CD4-positive, alpha-beta T cell (primary cell): ENCODE data around the gene ESYT1. TPM values are rescaled to one million over a fixed set of nuclear protein-coding genes. Genes with fewer than 3 reads are reported as not detected.

Source experiments
- ATAC-seq: fragments of 200-7000 bp; cut with Tn5 transposase; one replicate; pipeline ENCODE4 v1.10.0; 2022; ENCODE audit warnings: mild to moderate bottlenecking; ENCODE audit not compliant: poor library complexity
- CTCF ChIA-PET: fragments of 350-600 bp; sonication (Branson Sonifier 250); formaldehyde crosslinking; loops from one replicate; lab custom pipeline; 2021; ENCODE audit warnings: antibody characterized with exemption, inconsistent platforms; lab: Charles Lee
- POLR2A ChIA-PET: fragments of 350-600 bp; sonication (Branson Sonifier 250); formaldehyde crosslinking; loops from one replicate; lab custom pipeline; 2021; ENCODE audit warnings: antibody characterized with exemption, inconsistent platforms; lab: Charles Lee
- DNase-seq, 14 experiments: peaks; one replicate each; pipeline ENCODE4 v3.0.0-alpha.2; 2013 to 2020; ENCODE audit warnings: mixed read lengths in 2 of 14
- H3K27ac ChIP-seq, 2 donors: one replicate each; pipeline versions ENCODE4 v1.5.1 to v1.7.0; 2013; ENCODE audit warnings: low read length in 2 of 2, low read depth in 1 of 2, mild to moderate bottlenecking in 1 of 2
- H3K27me3 ChIP-seq, 2 experiments: 1 replicate in 1 of 2; 2 replicates in 1 of 2; pipeline versions ENCODE4 v1.6.1 to v1.7.0; 2013; ENCODE audit warnings: low read length in 2 of 2, control low read depth in 1 of 2, mild to moderate bottlenecking in 1 of 2, moderate library complexity in 1 of 2; ENCODE audit not compliant: insufficient read depth in 2 of 2, control insufficient read depth in 1 of 2
- H3K36me3 ChIP-seq: one replicate; pipeline ENCODE4 v1.6.1; 2013; ENCODE audit warnings: low read length, control low read depth; ENCODE audit not compliant: insufficient read depth
- H3K4me1 ChIP-seq: one replicate; pipeline ENCODE4 v1.6.1; 2013; ENCODE audit warnings: low read length, control low read depth; ENCODE audit not compliant: insufficient read depth
- H3K4me3 ChIP-seq: one replicate; pipeline ENCODE4 v1.5.1; 2013; ENCODE audit warnings: mild to moderate bottlenecking, low read length, moderate library complexity
- H3K9me3 ChIP-seq, 2 experiments: 1 replicate in 1 of 2; 2 replicates in 1 of 2; pipeline versions ENCODE4 v1.6.1 to v1.7.0; 2013; ENCODE audit warnings: low read length in 2 of 2, mild to moderate bottlenecking in 2 of 2, control low read depth in 1 of 2, moderate library complexity in 1 of 2; ENCODE audit not compliant: control insufficient read depth in 1 of 2, insufficient read depth in 1 of 2
- H3K27ac Mint-ChIP-seq: one replicate; pipeline ENCODE4 v1.8.0; 2020; ENCODE audit warnings: mixed read lengths
- H3K27me3 Mint-ChIP-seq: one replicate; pipeline ENCODE4 v1.8.0; 2021; ENCODE audit warnings: mixed read lengths
- H3K36me3 Mint-ChIP-seq: one replicate; pipeline ENCODE4 v1.8.0; 2021; ENCODE audit warnings: low read depth, mixed read lengths
- H3K4me1 Mint-ChIP-seq: one replicate; pipeline ENCODE4 v1.8.0; 2021; ENCODE audit warnings: low read depth, mixed read lengths
- H3K4me3 Mint-ChIP-seq: one replicate; pipeline ENCODE4 v1.8.0; 2020; ENCODE audit warnings: mild to moderate bottlenecking, mixed read lengths
- H3K9me3 Mint-ChIP-seq: one replicate; pipeline ENCODE4 v1.8.0; 2020; ENCODE audit warnings: mixed read lengths
- CTCF ChIP-seq: fragments of 200-600 bp; IDR thresholded peaks from one replicate; pipeline ENCODE4 v1.8.0; 2022; ENCODE audit warnings: antibody characterized with exemption, mild to moderate bottlenecking
- intact Hi-C, 2 experiments: fragments of 100-400 bp; cut with DNase I in 1 of 2; cut with micrococcal nuclease in 1 of 2; formaldehyde crosslinking; loops; one replicate each; pipeline versions ENCODE4 v1.15.1 to v1.9.0; 2023 to 2025; cut with DNase I, micrococcal nuclease
- total RNA-seq, 174 experiments: library from RNA in 2 of 174; stranded (reverse) in 2 of 174; gene quantifications; one replicate each; pipeline ENCODE4 v1.2.3 and lab custom pipeline; 2021 to 2026

ESYT1 gene
- total RNA-seq, 2 experiments from 2014 or later = 88.5 to 90.3 TPM

DNA sequence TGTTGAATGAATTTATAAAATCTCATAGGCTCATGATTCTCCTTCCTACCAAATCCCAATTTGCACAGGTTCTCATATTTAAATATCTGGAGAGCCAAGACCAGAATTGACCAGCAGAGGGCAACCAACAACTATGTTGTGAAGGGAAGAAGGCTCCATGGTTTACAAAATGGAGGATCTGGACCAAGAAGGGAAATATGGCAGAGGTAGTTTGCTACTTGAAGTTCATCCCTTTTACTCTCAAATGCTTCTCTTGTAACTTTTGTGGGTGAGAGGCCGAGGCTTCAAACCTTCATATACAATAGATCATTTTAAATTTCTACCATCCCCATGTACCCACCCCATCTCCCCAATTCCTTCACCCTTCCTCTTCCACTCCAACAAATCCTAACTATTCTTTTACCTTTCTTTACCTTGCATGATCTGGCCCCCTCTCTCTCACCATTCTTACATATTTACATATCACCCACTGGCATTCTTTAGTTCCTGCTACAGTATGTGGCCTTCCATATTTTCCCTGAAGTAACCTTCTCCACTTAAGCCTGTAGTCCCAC lies 65.0 kb downstream of the ESYT1 start:
- H3K4me1 ChIP-seq = peaks cover 22% of the 10 kb centered on the region
- H3K9me3 ChIP-seq = no peaks in the 10 kb centered on the region
- intact Hi-C loops = loop anchor here (1.0 to 2.0 kb wide), 6 partner anchors 31 to 310 kb away; partner anchors contain the start of genes ANKRD52 (in 1 of the 2) and NABP2 (in 1 of the 2)
- CTCF ChIA-PET = interaction anchor here (0.7 to 2.7 kb wide), 2 partner anchors 30 to 269 kb away, joined by 3 to 8 read pairs; partner anchors contain the start of gene RNF41
- no peaks in the 10 kb centered on the region for H3K9me3 Mint-ChIP-seq
- peak; percentile 74 for TF ChIP-seq CTCF
- H3K4me3 ChIP-seq = no peak overlapping the region
- DNase-seq = peak; percentile 47 to 88 (median 64)
- H3K36me3 ChIP-seq = no peaks in the 10 kb centered on the region
- no peak for ATAC-seq
- no peak overlapping the region for H3K27ac ChIP-seq
- POLR2A ChIA-PET = interaction anchor here (1.6 kb wide), 1 partner anchor 29 kb away, joined by 4 read pairs; the partner anchor contains the start of gene RNF41
- peaks cover 34% of the 10 kb centered on the region for H3K4me1 Mint-ChIP-seq
- H3K27ac Mint-ChIP-seq = peak overlapping the region; percentile 76
- H3K27me3 ChIP-seq = no peaks in the 10 kb centered on the region
- H3K27me3 Mint-ChIP-seq = peaks cover 5% of the 10 kb centered on the region
- H3K4me3 Mint-ChIP-seq = peak overlapping the region; percentile 74
- H3K36me3 Mint-ChIP-seq = peaks cover 23% of the 10 kb centered on the region

Other genes with a start within 250 kb of the ESYT1 start
- 10 to 100 TPM; 13.7 to 16.7 TPM for gene PYM1, start 200.4 kb upstream of the ESYT1 start, total RNA-seq
- gene DGKA, start 197.1 kb upstream of the ESYT1 start, total RNA-seq = 100 to 1,000 TPM; 799 to 818 TPM
- gene PMEL, start 162.2 kb upstream of the ESYT1 start, total RNA-seq = not detected
- 10 to 100 TPM; 15.8 to 16.0 TPM for gene CDK2, start 161.4 kb upstream of the ESYT1 start, total RNA-seq
- gene RAB5B, start 154.2 kb upstream of the ESYT1 start, total RNA-seq = 10 to 100 TPM; 21.6 to 27.4 TPM
- gene SUOX, start 131.0 kb upstream of the ESYT1 start, total RNA-seq = 1 to 10 TPM in 1 of 2 experiments, under 1 TPM in 1; 0.82 to 1.2 TPM
- gene IKZF4, start 107.2 kb upstream of the ESYT1 start, total RNA-seq = 1 to 10 TPM; 2.5 to 5.0 TPM
- gene RPS26, start 86.3 kb upstream of the ESYT1 start, total RNA-seq = 100 to 1,000 TPM; 118 to 126 TPM
- under 1 TPM; 0.22 to 0.47 TPM for gene ERBB3, start 48.1 kb upstream of the ESYT1 start, total RNA-seq
- 10 to 100 TPM; 51.0 to 61.0 TPM for gene PA2G4, start 23.7 kb upstream of the ESYT1 start, total RNA-seq
- 1,000 to 10,000 TPM; 5,865 to 5,989 TPM for gene RPL41, start 11.6 kb upstream of the ESYT1 start, total RNA-seq
- gene ZC3H10, start 10.0 kb upstream of the ESYT1 start, total RNA-seq = 1 to 10 TPM; 6.3 to 8.9 TPM
- gene MYL6B, start 24.3 kb downstream of the ESYT1 start, total RNA-seq = 1 to 10 TPM; 6.2 to 6.4 TPM
- gene MYL6, start 30.1 kb downstream of the ESYT1 start, total RNA-seq = 100 to 1,000 TPM; 670 to 673 TPM
- gene SMARCC2, start 61.2 kb downstream of the ESYT1 start, total RNA-seq = 100 to 1,000 TPM; 104 to 109 TPM
- 10 to 100 TPM; 28.0 to 32.4 TPM for gene RNF41, start 93.7 kb downstream of the ESYT1 start, total RNA-seq
- gene NABP2, start 96.1 kb downstream of the ESYT1 start, total RNA-seq = 1 to 10 TPM; 7.6 to 9.1 TPM
- under 1 TPM in 1 of 2 experiments, not detected in 1; 0.33 TPM for gene SLC39A5, start 101.8 kb downstream of the ESYT1 start, total RNA-seq
- gene ANKRD52, start 130.1 kb downstream of the ESYT1 start, total RNA-seq = 10 to 100 TPM; 23.9 to 30.8 TPM
- gene COQ10A, start 138.7 kb downstream of the ESYT1 start, total RNA-seq = 10 to 100 TPM; 27.6 to 29.2 TPM
- gene CS, start 172.1 kb downstream of the ESYT1 start, total RNA-seq = 100 to 1,000 TPM; 139 to 145 TPM
- 10 to 100 TPM; 30.5 to 33.4 TPM for gene CNPY2, start 187.7 kb downstream of the ESYT1 start, total RNA-seq
- 100 to 1,000 TPM; 104 to 107 TPM for gene PAN2, start 205.7 kb downstream of the ESYT1 start, total RNA-seq
- gene IL23A, start 210.6 kb downstream of the ESYT1 start, total RNA-seq = 10 to 100 TPM; 25.2 to 27.5 TPM
- gene STAT2, start 231.8 kb downstream of the ESYT1 start, total RNA-seq = 100 to 1,000 TPM; 114 to 125 TPM
- not detected for gene APOF, start 234.6 kb downstream of the ESYT1 start, total RNA-seq